ENCODE measurements around the gene KLRD1.

The KLRD1 gene

DNA sequence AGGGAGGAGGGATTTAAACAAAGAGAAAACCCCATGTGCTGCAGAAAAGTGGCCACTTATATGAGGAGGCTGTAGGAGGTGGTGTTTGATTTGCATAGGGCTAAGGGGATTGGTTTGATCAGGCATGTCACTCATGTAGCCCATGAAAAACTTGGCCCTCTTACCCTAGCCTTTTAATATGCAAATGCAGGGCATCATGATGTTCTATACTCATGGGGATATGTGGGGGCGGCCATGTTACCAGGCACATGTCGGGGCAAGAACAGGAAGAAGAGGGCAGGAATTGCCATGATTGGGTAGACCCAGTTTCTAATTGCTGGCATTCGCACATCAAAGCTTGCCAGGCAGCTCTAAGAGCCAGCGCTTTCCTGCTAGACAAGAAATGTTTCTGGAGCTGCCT lies 53.4 kb downstream of the KLRD1 start:
- DNase-seq: no peak
- TF ChIP-seq, protein P1, sequence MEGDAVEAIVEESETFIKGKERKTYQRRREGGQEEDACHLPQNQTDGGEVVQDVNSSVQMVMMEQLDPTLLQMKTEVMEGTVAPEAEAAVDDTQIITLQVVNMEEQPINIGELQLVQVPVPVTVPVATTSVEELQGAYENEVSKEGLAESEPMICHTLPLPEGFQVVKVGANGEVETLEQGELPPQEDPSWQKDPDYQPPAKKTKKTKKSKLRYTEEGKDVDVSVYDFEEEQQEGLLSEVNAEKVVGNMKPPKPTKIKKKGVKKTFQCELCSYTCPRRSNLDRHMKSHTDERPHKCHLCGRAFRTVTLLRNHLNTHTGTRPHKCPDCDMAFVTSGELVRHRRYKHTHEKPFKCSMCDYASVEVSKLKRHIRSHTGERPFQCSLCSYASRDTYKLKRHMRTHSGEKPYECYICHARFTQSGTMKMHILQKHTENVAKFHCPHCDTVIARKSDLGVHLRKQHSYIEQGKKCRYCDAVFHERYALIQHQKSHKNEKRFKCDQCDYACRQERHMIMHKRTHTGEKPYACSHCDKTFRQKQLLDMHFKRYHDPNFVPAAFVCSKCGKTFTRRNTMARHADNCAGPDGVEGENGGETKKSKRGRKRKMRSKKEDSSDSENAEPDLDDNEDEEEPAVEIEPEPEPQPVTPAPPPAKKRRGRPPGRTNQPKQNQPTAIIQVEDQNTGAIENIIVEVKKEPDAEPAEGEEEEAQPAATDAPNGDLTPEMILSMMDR (IDR thresholded peaks at IDR 0.05): no peak
- Histone ChIP-seq H3K36me3 (no peaks in the 10 kb centered on the region), H3K9me3 (no peaks in the 10 kb centered on the region), H3K4me3 (no peak overlapping the region), H3K27me3 (no peaks in the 10 kb centered on the region), H3K27ac (peak overlapping the region in 1 of 2 donors; percentile 36), H3K4me1 (peaks cover 0 to 26% (median 14%) of the 10 kb centered on the region in 4 donors)
- intact Hi-C loops (cut with DNase I; ENCODE audit: low total_unique reads): loop anchor here (10.0 kb wide), 1 partner anchor 146 kb away; the partner anchor contains the start of gene GABARAPL1

DNA sequence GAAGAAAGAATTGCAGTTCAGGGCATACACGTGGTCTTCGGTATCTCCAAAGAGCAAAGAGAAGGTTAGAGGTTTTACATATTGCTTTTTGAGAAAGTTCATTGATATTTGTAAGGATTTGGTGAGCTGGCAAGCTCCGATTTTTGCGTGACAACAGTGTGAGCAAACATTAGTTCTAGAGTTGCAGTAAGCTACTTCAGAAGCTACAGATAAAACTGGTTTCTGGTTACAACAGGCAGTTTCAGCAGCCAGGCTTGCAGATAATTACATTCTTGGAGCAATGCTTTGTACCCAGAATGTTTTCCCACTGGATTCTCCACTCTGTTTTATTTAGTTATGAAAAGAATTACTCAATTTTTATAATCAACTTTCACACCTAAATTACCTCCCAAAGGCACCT lies 54.0 kb downstream of the KLRD1 start:
- intact Hi-C loops (cut with DNase I; ENCODE audit: low total_unique reads): loop anchor here (10.0 kb wide), 1 partner anchor 147 kb away; the partner anchor contains the start of gene GABARAPL1
- H3K27me3 ChIP-seq: no peaks in the 10 kb centered on the region
- H3K27ac ChIP-seq: peak overlapping the region in 1 of 2 donors; percentile 36
- DNase-seq: no peak
- peaks cover 0 to 31% (median 19%) of the 10 kb centered on the region in 4 donors for H3K4me1 ChIP-seq
- no peaks in the 10 kb centered on the region for H3K36me3 ChIP-seq
- no peak overlapping the region for H3K4me3 ChIP-seq
- no peaks in the 10 kb centered on the region for H3K9me3 ChIP-seq
- TF ChIP-seq, protein P1 (IDR thresholded peaks at IDR 0.05): no peak

DNA sequence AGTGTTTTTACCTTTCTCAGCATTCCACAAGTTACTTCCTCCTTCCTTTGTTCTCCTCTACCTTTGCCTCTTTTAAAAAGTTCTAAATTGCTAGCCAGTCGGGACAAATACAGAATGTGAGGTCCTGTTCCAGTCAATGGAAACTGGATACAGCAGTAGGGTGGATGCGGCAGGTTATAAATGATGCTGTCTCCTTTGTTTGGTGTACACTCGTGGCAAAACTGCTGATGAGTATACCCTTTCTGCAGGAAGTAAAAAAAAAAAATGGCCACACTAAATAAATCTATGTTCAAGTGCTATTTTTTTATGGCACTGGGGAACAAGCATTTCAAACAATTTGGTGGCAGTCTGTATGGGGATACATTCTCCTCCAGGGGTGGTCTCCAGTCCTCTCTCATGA lies 54.7 kb downstream of the KLRD1 start:
- no peak for DNase-seq
- H3K36me3 ChIP-seq: no peaks in the 10 kb centered on the region
- H3K4me1 ChIP-seq: peaks cover 0 to 37% (median 22%) of the 10 kb centered on the region in 4 donors
- no peak overlapping the region for H3K4me3 ChIP-seq
- peak overlapping the region in 1 of 2 donors; percentile 91 for H3K27ac ChIP-seq
- intact Hi-C loops (cut with DNase I; ENCODE audit: low total_unique reads): loop anchor here (10.0 kb wide), 1 partner anchor 148 kb away; the partner anchor contains the start of gene GABARAPL1
- H3K27me3 ChIP-seq: no peaks in the 10 kb centered on the region
- H3K9me3 ChIP-seq: no peaks in the 10 kb centered on the region
- TF ChIP-seq, protein P1 (IDR thresholded peaks at IDR 0.05): no peak

DNA sequence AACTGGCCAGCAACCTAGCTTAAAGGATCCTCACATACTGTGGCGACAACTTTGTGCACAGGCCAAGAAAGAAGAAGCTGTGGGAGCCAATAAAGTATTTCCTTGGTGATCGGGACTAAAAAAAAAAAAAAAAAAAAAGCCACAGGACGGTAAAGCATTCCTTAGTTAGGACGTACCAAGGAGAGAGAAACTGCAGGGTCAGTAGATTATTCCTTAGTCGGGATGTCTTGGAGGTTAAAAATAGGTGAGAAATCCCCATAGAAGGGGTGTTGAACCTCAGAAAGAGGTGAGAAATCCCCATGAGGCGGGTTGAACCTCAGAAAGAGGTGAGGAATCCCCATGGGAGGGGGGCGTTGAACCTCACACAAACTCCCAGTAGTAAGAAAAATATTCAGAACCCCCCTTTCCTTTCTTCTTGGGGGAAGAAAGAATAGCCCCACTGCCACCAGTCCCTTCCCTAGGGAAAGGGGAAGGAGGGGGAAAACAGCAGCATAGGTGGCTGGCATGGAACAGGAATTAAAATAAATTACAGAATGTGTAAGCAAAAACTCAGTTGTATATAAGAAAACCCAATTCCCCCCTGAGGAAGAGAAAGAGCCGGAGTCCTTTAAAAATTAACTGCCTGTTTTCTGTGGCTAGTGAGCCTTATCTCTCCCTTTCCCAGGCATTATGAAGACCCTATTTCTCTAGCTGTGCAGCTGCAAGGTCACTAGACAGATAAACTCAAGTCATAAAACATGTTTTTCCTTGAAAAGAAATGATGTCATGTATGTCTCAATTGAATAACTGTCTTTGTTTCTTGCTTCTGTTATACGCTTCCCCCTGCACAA lies 55.4 kb downstream of the KLRD1 start:
- Histone ChIP-seq H3K4me3 (peak overlapping the region in 1 of 2 donors; percentile 64), H3K9me3 (no peaks in the 10 kb centered on the region)
- no peak for DNase-seq

DNA sequence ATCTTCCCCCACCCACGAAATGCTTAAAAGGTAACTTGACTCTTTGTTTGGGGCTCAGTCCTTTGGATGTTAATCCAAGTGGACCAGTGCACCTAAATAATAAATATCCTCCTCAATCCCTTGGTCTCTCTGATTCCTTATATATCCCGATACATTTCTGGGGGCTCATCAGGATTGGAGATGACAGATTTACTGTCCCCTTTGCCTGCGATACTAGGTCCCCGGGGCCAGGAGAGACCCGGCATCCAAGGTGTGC lies 55.9 kb downstream of the KLRD1 start:
- DNase-seq: no peak
- Histone ChIP-seq H3K4me3 (peak overlapping the region; percentile 64 to 70), H3K27me3 (no peaks in the 10 kb centered on the region), H3K36me3 (no peaks in the 10 kb centered on the region), H3K4me1 (peaks cover 0 to 40% (median 24%) of the 10 kb centered on the region in 4 donors), H3K27ac (peak overlapping the region; percentile 83 to 91), H3K9me3 (no peaks in the 10 kb centered on the region)
- TF ChIP-seq, protein P1 (IDR thresholded peaks at IDR 0.05): no peak
- intact Hi-C loops (cut with DNase I; ENCODE audit: low total_unique reads): loop anchor here (10.0 kb wide), 1 partner anchor 149 kb away; the partner anchor contains the start of gene GABARAPL1

More for the DNA sequence above, 55.4 kb downstream of the KLRD1 start:
- H3K36me3 ChIP-seq: no peaks in the 10 kb centered on the region
- H3K4me1 ChIP-seq: peaks cover 0 to 37% (median 24%) of the 10 kb centered on the region in 4 donors
- TF ChIP-seq, protein P1 (IDR thresholded peaks at IDR 0.05): no peak
- peak overlapping the region; percentile 83 to 91 for H3K27ac ChIP-seq
- no peaks in the 10 kb centered on the region for H3K27me3 ChIP-seq
- intact Hi-C loops (cut with DNase I; ENCODE audit: low total_unique reads): loop anchor here (10.0 kb wide), 1 partner anchor 148 kb away; the partner anchor contains the start of gene GABARAPL1
